SU-DHL-6 (cell line): ENCODE results near the gene CCDC85A.

Experiments used
- H2AFZ ChIP-seq: fragments of 200-600 bp; sonication (generic); 2 replicates; pipeline ENCODE4 v1.6.1; 2014; ENCODE audit warnings: low read depth, mild to moderate bottlenecking, moderate library complexity, mixed read lengths, antibody characterized with exemption, low read length; ENCODE audit not compliant: severe bottlenecking
- H3F3A ChIP-seq: fragments of 200-600 bp; shearing (Covaris generic); 2 replicates; pipeline ENCODE4 v1.6.0; 2016; ENCODE audit warnings: antibody characterized with exemption, mild to moderate bottlenecking; ENCODE audit not compliant: insufficient read depth
- H3K27ac ChIP-seq: fragments of 200-600 bp; sonication (generic); 2 replicates; pipeline ENCODE4 v1.5.1; 2016; ENCODE audit warnings: low read depth, mild to moderate bottlenecking, low read length, moderate library complexity, mixed read lengths
- H3K27me3 ChIP-seq: fragments of 200-600 bp; sonication (generic), shearing (Covaris generic); 2 replicates; pipeline ENCODE4 v1.6.0; 2014; ENCODE audit warnings: mild to moderate bottlenecking, low read length
- H3K36me3 ChIP-seq: fragments of 200-600 bp; sonication (generic); 2 replicates; pipeline ENCODE4 v1.6.1; 2014; ENCODE audit warnings: mild to moderate bottlenecking, low read length, mixed read lengths
- H3K4me2 ChIP-seq: fragments of 300-600, 200-600 bp; shearing (Covaris generic), sonication (generic); 2 replicates; pipeline ENCODE4 v1.6.0; 2014; ENCODE audit warnings: low read length, low read depth, mild to moderate bottlenecking; ENCODE audit not compliant: poor library complexity, severe bottlenecking
- H3K4me3 ChIP-seq: fragments of 200-600 bp; sonication (generic); 2 replicates; pipeline ENCODE4 v1.5.1; 2014; ENCODE audit warnings: antibody characterized with exemption, low read length, mild to moderate bottlenecking, mixed read lengths; ENCODE audit not compliant: insufficient read depth, poor library complexity, severe bottlenecking
- H3K79me2 ChIP-seq: fragments of 200-600 bp; sonication (generic); 2 replicates; pipeline ENCODE4 v1.6.1; 2014; ENCODE audit warnings: mild to moderate bottlenecking, low read length, moderate library complexity; ENCODE audit not compliant: insufficient read depth
- H3K9ac ChIP-seq: fragments of 200-600 bp; sonication (generic); 2 replicates; pipeline ENCODE4 v1.7.0; 2014; ENCODE audit warnings: mild to moderate bottlenecking, low read length
- H3K9me2 ChIP-seq: fragments of 200-600 bp; sonication (generic); replicated peaks from 2 replicates; pipeline ENCODE4 v1.6.1; 2014; ENCODE audit warnings: low read length; ENCODE audit not compliant: insufficient read depth
- H3K9me3 ChIP-seq: fragments of 200-600 bp; sonication (generic); 2 replicates; pipeline ENCODE4 v1.6.1; 2014; ENCODE audit warnings: low read length, mixed read lengths; ENCODE audit not compliant: insufficient read depth
- H4K20me1 ChIP-seq: fragments of 200-600 bp; sonication (generic); 2 replicates; pipeline ENCODE4 v1.6.1; 2014; ENCODE audit warnings: low read depth, mild to moderate bottlenecking, antibody characterized with exemption, low read length, moderate library complexity, mixed read lengths
- CTCF ChIP-seq: fragments of 200-600 bp; sonication (generic); IDR thresholded peaks from one replicate; pipeline ENCODE4 v1.5.1; 2017; ENCODE audit warnings: antibody characterized with exemption, mild to moderate bottlenecking, low read length, moderate library complexity; ENCODE audit not compliant: insufficient read depth, poor library complexity, severe bottlenecking
- EZH2phosphoT487 ChIP-seq: fragments of 200-600 bp; sonication (generic), shearing (Covaris generic); conservative IDR thresholded peaks from 2 replicates; pipeline ENCODE4 v1.6.1; 2018; ENCODE audit warnings: mild to moderate bottlenecking, antibody characterized with exemption, low read length, moderate library complexity, mixed read lengths

Gene CCDC85A

GRCh38 chr2:56287974-56288373 lies 104.2 kb downstream of the CCDC85A start:
- no peaks in the 10 kb centered on the region for H3K36me3 ChIP-seq
- H3F3A ChIP-seq, result no peaks in the 10 kb centered on the region
- no peaks in the 10 kb centered on the region for H3K79me2 ChIP-seq
- no peak overlapping the region for H3K4me2 ChIP-seq
- TF ChIP-seq EZH2phosphoT487 (no peak), CTCF (no peak)
- H2AFZ ChIP-seq, result no peak overlapping the region
- no peaks in the 10 kb centered on the region for H3K9me3 ChIP-seq
- H3K4me3 ChIP-seq, result no peak overlapping the region
- no peaks in the 10 kb centered on the region for H4K20me1 ChIP-seq
- no peak overlapping the region for H3K27ac ChIP-seq
- H3K9me2 ChIP-seq, result no peaks in the 10 kb centered on the region
- no peaks in the 10 kb centered on the region for H3K27me3 ChIP-seq
- H3K9ac ChIP-seq, result no peak overlapping the region

- no peak overlapping the region for H2AFZ ChIP-seq
- no peaks in the 10 kb centered on the region for H3F3A ChIP-seq
- H3K9me3 ChIP-seq, result no peaks in the 10 kb centered on the region
- H3K4me2 ChIP-seq, result no peak overlapping the region
- H3K36me3 ChIP-seq, result no peaks in the 10 kb centered on the region
- H3K9ac ChIP-seq, result no peak overlapping the region
- no peak for TF ChIP-seq CTCF
- TF ChIP-seq EZH2phosphoT487, result no peak
- H3K79me2 ChIP-seq, result no peaks in the 10 kb centered on the region
- no peaks in the 10 kb centered on the region for H3K9me2 ChIP-seq
- no peaks in the 10 kb centered on the region for H3K27me3 ChIP-seq
- no peaks in the 10 kb centered on the region for H4K20me1 ChIP-seq
- no peak overlapping the region for H3K4me3 ChIP-seq
- H3K27ac ChIP-seq, result no peak overlapping the region
These were observed 105.2 kb downstream of the CCDC85A start for GRCh38 chr2:56288838-56289580.

DNA sequence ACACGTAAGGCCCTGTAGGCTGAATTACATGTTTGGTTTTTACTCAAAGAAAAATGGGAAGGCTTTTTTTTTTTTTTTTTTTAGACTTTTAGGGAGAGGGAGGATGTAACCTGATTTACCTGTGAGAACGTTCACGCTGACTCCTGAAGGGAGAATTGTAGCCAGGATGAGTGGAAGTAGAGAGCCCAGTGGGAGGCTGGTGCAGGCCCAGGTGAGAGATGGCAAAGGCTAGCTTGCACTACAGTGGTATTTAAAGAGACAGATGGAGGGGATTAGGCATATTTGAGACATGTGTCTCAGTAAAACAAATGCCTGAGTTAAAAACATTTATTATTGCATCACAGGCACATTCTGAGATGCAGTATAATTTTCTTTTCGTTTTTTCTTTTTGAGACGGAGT lies 107.9 kb downstream of the CCDC85A start:
- Histone ChIP-seq H3K9me2 (no peaks in the 10 kb centered on the region), H3K36me3 (no peaks in the 10 kb centered on the region), H2AFZ (no peak overlapping the region), H3K9ac (no peak overlapping the region), H3K27ac (no peak overlapping the region), H3K79me2 (no peaks in the 10 kb centered on the region), H3K4me2 (no peak overlapping the region), H4K20me1 (no peaks in the 10 kb centered on the region), H3K9me3 (no peaks in the 10 kb centered on the region), H3K4me3 (no peak overlapping the region), H3K27me3 (no peaks in the 10 kb centered on the region), H3F3A (no peaks in the 10 kb centered on the region)
- TF ChIP-seq EZH2phosphoT487 (no peak), CTCF (no peak)
